K562 (cell line): ENCODE measurements around the gene RTBDN. TPM values are rescaled to one million over a fixed set of nuclear protein-coding genes. Genes with fewer than 3 reads are reported as not detected.

Source experiments
- ATF7 ChIP-seq: fragments of 450-650 bp; IDR thresholded peaks from 2 replicates; pipeline ENCODE4 v1.7.1; 2014; ENCODE audit warnings: mild to moderate bottlenecking, moderate library complexity
- CAMTA2 ChIP-seq: fragments of 250-450 bp; sonication (Bioruptor Pico); conservative IDR thresholded peaks from 2 replicates; pipeline ENCODE4 v1.5.1; 2022
- CBFA2T3 ChIP-seq: fragments of 450-650 bp; IDR thresholded peaks from 2 replicates; pipeline ENCODE4 v1.6.1; 2017
- CBX3 ChIP-seq, 2 experiments: IDR thresholded peaks; 1 replicate in 1 of 2; 2 replicates in 1 of 2; pipeline ENCODE4 v1.6.1; 2012; ENCODE audit warnings: inconsistent platforms in 2 of 2, low read length in 2 of 2, borderline replicate concordance in 1 of 2, control low read depth in 1 of 2
- CHCHD3 ChIP-seq: fragments of 250-450 bp; sonication (Bioruptor Pico); IDR thresholded peaks from 2 replicates; pipeline ENCODE4 v2.1.2; 2022; ENCODE audit warnings: mild to moderate bottlenecking
- FOXJ3 ChIP-seq: sonication (generic); formaldehyde crosslinking; IDR thresholded peaks from 2 replicates; pipeline ENCODE4 v1.4.0; 2020; ENCODE audit warnings: mild to moderate bottlenecking, missing genetic modification reagents
- MYC ChIP-seq, 2 experiments: fragments of 250-450 bp in 1 of 2; sonication (Bioruptor Pico) in 1 of 2; IDR thresholded peaks; 2 replicates each; pipeline versions ENCODE4 v1.5.1 to v1.6.1; 2012 to 2021; ENCODE audit warnings: low read depth in 2 of 2, borderline replicate concordance in 1 of 2, improper control_type of control experiment in 1 of 2, low read length in 1 of 2, mild to moderate bottlenecking in 1 of 2, moderate library complexity in 1 of 2
- NCOA6 ChIP-seq: fragments of 450-650 bp; IDR thresholded peaks from 2 replicates; pipeline ENCODE4 v1.6.1; 2017; ENCODE audit warnings: mild to moderate bottlenecking
- SMAD3 ChIP-seq: fragments of 450-650 bp; formaldehyde crosslinking; conservative IDR thresholded peaks from 2 replicates; pipeline ENCODE4 v1.4.0; 2020; ENCODE audit warnings: mild to moderate bottlenecking
- XRCC5 ChIP-seq: fragments of 200-400 bp; formaldehyde crosslinking; IDR thresholded peaks from 2 replicates; pipeline ENCODE4 v1.6.1; 2017; ENCODE audit warnings: low read depth, mild to moderate bottlenecking, low read length
- ZNF133 ChIP-seq: fragments of 250-450 bp; sonication (Bioruptor Pico); IDR thresholded peaks from 2 replicates; pipeline ENCODE4 v1.4.0; 2020; ENCODE audit warnings: mild to moderate bottlenecking
- ZNF408 ChIP-seq: fragments of 250-450 bp; sonication (Bioruptor Pico); IDR thresholded peaks from 2 replicates; pipeline ENCODE4 v1.4.0; 2020; ENCODE audit warnings: low read depth, mild to moderate bottlenecking, moderate library complexity
- polyA plus RNA-seq, 8 experiments: library from polyadenylated mRNA; depleted of rRNA in 4 of 8; stranded (reverse) in 5 of 8; unstranded in 3 of 8; fragments of >200 nt; fragmentation: Nextera tagmentation in 2 of 8; fragmentation: Illumina TruSeq in 1 of 8; extraction: Ambion mirVana in 2 of 8; extraction: Trizol in 1 of 8; gene quantifications; 2 replicates each; pipeline versions ENCODE4 v1.2.1 to v1.2.3, GENCODE V29; 2011 to 2014; ENCODE audit warnings: inconsistent platforms in 1 of 8, missing spikeins in 1 of 8
- total RNA-seq, 7 experiments: library from RNA; depleted of rRNA in 6 of 7; stranded (reverse); fragments of >200 nt in 6 of 7; fragmentation: Illumina TruSeq in 2 of 7; extraction: Trizol in 2 of 7; gene quantifications; 2 replicates each; pipeline versions ENCODE4 v1.2.1 to v1.2.3, GENCODE V29; 2011 to 2021; ENCODE audit warnings: low replicate concordance in 1 of 7
- TF ChIP-seq, protein P1 (sequence below): sonication (generic); formaldehyde crosslinking; IDR thresholded peaks from 2 replicates; pipeline ENCODE4 v1.4.0; 2020; ENCODE audit warnings: mild to moderate bottlenecking, missing genetic modification reagents
- TF ChIP-seq, protein P2 (sequence below), 2 experiments: fragments of 450-650 bp; formaldehyde crosslinking in 1 of 2; IDR thresholded peaks; 2 replicates each; pipeline versions ENCODE4 v1.4.0 to v1.6.1; 2014 to 2020; ENCODE audit warnings: mild to moderate bottlenecking in 2 of 2, borderline replicate concordance in 1 of 2, low read depth in 1 of 2

The RTBDN gene
- total and polyA plus RNA-seq, 9 of the 15 experiments (the other 6 are each of a cell fraction or from before 2014, with no cell fraction given): 0.20 to 2.3 (median 0.72) TPM; not detected in 1

DNA sequence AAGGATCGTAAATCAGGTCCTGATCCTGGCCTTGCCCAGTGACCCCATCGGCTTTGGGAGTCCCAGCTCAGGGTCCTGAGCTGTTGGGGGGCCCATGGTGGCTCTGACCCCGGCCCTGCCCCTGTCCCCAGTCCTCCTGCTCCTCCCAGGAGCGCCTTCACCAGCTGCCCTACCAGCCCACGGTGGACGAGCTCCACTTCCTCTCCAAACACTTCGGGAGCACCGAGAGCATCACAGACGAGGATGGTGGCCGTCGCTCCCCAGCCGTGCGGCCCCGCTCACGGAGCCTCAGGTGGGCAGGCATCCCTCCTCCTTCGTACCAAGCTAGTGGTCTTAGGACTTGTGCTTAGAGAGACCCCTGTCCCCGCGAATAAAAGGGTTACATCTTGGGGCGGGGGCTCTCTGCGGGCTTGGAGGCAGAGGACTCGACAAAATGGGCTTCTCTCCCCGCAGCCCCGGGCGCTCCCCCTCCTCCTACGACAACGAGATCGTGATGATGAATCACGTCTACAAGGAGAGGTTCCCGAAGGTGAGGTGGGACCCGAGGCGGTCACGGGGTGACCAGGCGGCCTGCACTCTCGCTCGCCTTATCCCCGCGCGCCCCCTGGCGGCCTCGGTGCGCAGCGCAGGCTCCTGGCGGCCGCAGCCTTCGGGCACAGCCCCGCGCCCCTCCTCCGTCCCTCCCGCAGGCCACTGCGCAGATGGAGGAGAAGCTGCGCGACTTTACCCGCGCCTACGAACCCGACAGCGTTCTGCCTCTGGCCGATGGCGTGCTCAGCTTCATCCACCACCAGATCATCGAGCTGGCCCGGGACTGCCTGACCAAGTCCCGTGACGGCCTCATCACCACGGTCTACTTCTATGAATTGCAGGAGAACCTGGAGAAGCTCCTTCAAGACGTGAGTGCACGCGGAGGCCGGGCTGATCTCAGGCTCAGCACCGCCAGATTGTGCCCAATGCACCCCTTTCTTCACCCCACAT is 13.1 kb upstream of the RTBDN start (continued):
- TF ChIP-seq, protein P1, sequence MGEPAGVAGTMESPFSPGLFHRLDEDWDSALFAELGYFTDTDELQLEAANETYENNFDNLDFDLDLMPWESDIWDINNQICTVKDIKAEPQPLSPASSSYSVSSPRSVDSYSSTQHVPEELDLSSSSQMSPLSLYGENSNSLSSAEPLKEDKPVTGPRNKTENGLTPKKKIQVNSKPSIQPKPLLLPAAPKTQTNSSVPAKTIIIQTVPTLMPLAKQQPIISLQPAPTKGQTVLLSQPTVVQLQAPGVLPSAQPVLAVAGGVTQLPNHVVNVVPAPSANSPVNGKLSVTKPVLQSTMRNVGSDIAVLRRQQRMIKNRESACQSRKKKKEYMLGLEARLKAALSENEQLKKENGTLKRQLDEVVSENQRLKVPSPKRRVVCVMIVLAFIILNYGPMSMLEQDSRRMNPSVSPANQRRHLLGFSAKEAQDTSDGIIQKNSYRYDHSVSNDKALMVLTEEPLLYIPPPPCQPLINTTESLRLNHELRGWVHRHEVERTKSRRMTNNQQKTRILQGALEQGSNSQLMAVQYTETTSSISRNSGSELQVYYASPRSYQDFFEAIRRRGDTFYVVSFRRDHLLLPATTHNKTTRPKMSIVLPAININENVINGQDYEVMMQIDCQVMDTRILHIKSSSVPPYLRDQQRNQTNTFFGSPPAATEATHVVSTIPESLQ (CRISPR knock-in tag): no peak
- TF ChIP-seq CBX3 (IDR thresholded peaks at IDR 0.05; ENCODE audit: borderline replicate concordance in 1 of 2, low read length in 2 of 2) (peak in 1 of 2 experiments; percentile 36; a peak in 1 of 3 replicates), MYC (IDR thresholded peaks at IDR 0.05; ENCODE audit: low read depth, low read length) (0 out of 2 replicates have a peak, but pooled peaks have one; percentile 55), MYC (CRISPR knock-in tag; IDR thresholded peaks at IDR 0.05; ENCODE audit: borderline replicate concordance, low read depth) (no peak), CBFA2T3 (no peak), ZNF133 (CRISPR knock-in tag) (no peak), XRCC5 (peak; percentile 91; the same call in 1 of the 2 replicates), ATF7 (peak; percentile 71), NCOA6 (no peak), CAMTA2 (no peak), FOXJ3 (no peak), CHCHD3 (no peak), SMAD3 (CRISPR knock-in tag) (no peak), ZNF408 (CRISPR knock-in tag) (no peak)
- TF ChIP-seq, protein P2, sequence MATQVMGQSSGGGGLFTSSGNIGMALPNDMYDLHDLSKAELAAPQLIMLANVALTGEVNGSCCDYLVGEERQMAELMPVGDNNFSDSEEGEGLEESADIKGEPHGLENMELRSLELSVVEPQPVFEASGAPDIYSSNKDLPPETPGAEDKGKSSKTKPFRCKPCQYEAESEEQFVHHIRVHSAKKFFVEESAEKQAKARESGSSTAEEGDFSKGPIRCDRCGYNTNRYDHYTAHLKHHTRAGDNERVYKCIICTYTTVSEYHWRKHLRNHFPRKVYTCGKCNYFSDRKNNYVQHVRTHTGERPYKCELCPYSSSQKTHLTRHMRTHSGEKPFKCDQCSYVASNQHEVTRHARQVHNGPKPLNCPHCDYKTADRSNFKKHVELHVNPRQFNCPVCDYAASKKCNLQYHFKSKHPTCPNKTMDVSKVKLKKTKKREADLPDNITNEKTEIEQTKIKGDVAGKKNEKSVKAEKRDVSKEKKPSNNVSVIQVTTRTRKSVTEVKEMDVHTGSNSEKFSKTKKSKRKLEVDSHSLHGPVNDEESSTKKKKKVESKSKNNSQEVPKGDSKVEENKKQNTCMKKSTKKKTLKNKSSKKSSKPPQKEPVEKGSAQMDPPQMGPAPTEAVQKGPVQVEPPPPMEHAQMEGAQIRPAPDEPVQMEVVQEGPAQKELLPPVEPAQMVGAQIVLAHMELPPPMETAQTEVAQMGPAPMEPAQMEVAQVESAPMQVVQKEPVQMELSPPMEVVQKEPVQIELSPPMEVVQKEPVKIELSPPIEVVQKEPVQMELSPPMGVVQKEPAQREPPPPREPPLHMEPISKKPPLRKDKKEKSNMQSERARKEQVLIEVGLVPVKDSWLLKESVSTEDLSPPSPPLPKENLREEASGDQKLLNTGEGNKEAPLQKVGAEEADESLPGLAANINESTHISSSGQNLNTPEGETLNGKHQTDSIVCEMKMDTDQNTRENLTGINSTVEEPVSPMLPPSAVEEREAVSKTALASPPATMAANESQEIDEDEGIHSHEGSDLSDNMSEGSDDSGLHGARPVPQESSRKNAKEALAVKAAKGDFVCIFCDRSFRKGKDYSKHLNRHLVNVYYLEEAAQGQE (IDR thresholded peaks at IDR 0.05; ENCODE audit: borderline replicate concordance): peak; percentile 94
- TF ChIP-seq, protein P2 (CRISPR knock-in tag; IDR thresholded peaks at IDR 0.05; ENCODE audit: low read depth): peak; percentile 72; the same call in 1 of the 2 replicates
